GM12875 (cell line): ENCODE measurements around the gene HOXB8.

Source experiments
- H3K4me3 ChIP-seq: one replicate; pipeline ENCODE4 v1.5.1; 2011; ENCODE audit warnings: low read depth, low read length, control low read depth
- CTCF ChIP-seq: IDR thresholded peaks from 2 replicates; pipeline ENCODE4 v1.5.1; 2011; ENCODE audit warnings: low read depth, mild to moderate bottlenecking, control low read depth, inconsistent platforms, low read length, moderate library complexity, borderline replicate concordance; ENCODE audit not compliant: insufficient read depth

The HOXB8 gene

DNA sequence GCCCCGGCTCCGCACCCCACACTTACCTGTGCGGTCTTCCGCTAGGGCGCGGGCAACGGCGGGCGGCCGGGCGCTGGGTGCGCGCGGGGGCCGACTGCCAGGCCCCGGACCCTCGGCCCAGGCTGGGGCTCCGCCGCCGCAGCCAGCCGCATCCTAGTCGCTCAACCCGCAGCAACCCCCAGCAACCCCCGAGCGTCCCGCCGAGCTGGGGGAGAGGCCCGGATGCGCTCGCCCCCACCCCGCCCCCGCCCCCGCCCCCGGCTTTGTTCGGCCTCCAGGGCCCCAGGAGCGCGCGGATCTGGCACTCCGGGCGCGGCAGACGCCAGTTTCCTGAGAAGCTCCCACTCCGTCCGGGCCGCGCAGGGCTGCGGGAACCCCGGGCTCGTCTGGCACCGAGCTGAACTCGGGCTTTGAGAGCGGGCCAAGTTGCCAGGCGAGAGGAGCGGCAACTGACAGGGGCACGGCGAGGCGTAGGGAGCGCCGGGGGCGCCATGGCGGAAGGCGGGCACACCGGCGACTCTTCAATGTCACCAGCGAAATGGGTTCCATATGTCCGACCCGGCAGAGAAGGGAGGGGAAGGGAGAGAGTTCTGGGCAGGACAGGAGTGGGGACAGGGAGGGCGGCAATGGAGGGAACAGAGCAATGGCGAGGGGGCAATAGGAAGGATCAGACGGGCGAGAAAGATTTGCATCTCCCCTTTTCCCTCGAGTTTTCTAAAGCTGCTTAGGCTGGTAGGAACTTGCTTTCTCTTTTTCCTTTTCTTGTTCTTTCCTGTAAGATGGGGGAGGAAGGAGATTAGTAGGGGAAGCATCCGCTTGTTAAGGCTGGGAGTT lies 50.7 kb downstream of the HOXB8 start:
- no peak for TF ChIP-seq CTCF
- no peak overlapping the region for H3K4me3 ChIP-seq

- no peak for TF ChIP-seq CTCF
- no peak overlapping the region for H3K4me3 ChIP-seq
These were observed 51.3 kb downstream of the HOXB8 start for GRCh38 chr17:48563867-48564187.

- no peak overlapping the region for H3K4me3 ChIP-seq
- no peak for TF ChIP-seq CTCF
These were observed 51.7 kb downstream of the HOXB8 start for GRCh38 chr17:48563385-48563838.

DNA sequence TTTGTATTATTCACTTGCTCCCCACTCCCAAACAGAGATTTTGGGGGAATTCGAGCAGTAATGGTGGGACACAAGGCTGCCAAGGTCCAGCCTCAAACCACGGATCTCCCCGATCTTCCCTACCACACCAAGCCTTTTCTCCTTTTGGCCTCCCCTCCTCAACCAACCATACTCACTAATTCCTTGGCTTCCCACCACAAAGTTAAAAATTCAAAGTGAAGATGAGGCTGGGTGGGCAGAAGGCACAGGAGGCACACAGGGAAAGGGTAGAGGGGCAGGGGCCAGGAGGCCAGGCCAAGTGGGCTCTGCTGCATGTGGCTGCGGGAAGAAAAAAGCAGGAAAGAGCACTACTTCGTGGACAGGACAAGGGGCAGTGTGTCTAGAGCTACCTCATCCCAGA lies 52.2 kb downstream of the HOXB8 start:
- H3K4me3 ChIP-seq, result no peak overlapping the region
- TF ChIP-seq CTCF, result no peak
